Ovary (tissue), 9 donors: ENCODE results near the gene LMNTD2. TPM values are rescaled to one million over a fixed set of nuclear protein-coding genes. Genes with fewer than 3 reads are reported as not detected.

ENCODE experiments used
- DNase-seq, 5 donors: peaks; one replicate each; pipeline ENCODE4 v3.0.0-alpha.2; 2019 to 2020
- H3K27ac ChIP-seq, 2 donors: fragments of 200-600 bp; one replicate each; pipeline versions ENCODE4 v1.5.1 to v1.8.0; 2019 to 2022
- H3K27me3 ChIP-seq: fragments of 200-600 bp; one replicate; pipeline ENCODE4 v1.8.0; 2022
- H3K36me3 ChIP-seq: fragments of 200-600 bp; sonication (generic); one replicate; pipeline ENCODE4 v1.5.1; 2019
- H3K4me1 ChIP-seq: one replicate; pipeline ENCODE4 v1.8.1; 2013; ENCODE audit warnings: mild to moderate bottlenecking, moderate library complexity; ENCODE audit not compliant: insufficient read depth
- H3K4me3 ChIP-seq: fragments of 200-600 bp; sonication (generic); one replicate; pipeline ENCODE4 v1.5.1; 2017
- H3K9me3 ChIP-seq, 2 donors: fragments of 200-600 bp in 1 of 2; sonication (generic) in 1 of 2; one replicate each; pipeline versions ENCODE4 v1.5.1 to v1.8.1; 2013 to 2019; ENCODE audit warnings: mild to moderate bottlenecking in 1 of 2, moderate library complexity in 1 of 2
- CTCF ChIP-seq, 3 donors: fragments of 450-650 bp in 2 of 3; fragments of 200-600 bp in 1 of 3; IDR thresholded peaks; one replicate each; pipeline versions ENCODE4 v1.5.1 to v1.8.0; 2016 to 2022; ENCODE audit warnings: antibody characterized with exemption in 3 of 3, mild to moderate bottlenecking in 1 of 3
- EP300 ChIP-seq: sonication (generic); formaldehyde crosslinking; IDR thresholded peaks from one replicate; pipeline ENCODE4 v1.6.1; 2017; ENCODE audit warnings: antibody characterized with exemption
- POLR2A ChIP-seq: fragments of 450-650 bp; IDR thresholded peaks from one replicate; pipeline ENCODE4 v1.6.1; 2017; ENCODE audit warnings: antibody characterized with exemption, mild to moderate bottlenecking, moderate library complexity
- WGBS, 3 donors: extraction: QIAGEN DNeasy Blood & Tissue Kit in 1 of 3; methylation state at CpG; one replicate each; pipeline versions ENCODE4 v1.1.5 to v1.1.7; 2013 to 2017; 5-methylcytosine and 5-hydroxymethylcytosine counted together
- intact Hi-C, 4 donors: fragments of 100-400 bp; cut with DNase I; formaldehyde crosslinking; loops; one replicate each; pipeline versions ENCODE4 v1.11.0 to v1.15.1; 2022 to 2023
- polyA plus RNA-seq, 2 donors: library from polyadenylated mRNA; stranded (reverse); fragments of 200-250 nt in 1 of 2; fragments of 350-450 nt in 1 of 2; fragmentation: Illumina TruSeq in 1 of 2; extraction: RNeasy Lipid Tissue Mini Kit (QIAGEN cat#74804) in 1 of 2; gene quantifications; one replicate each; pipeline ENCODE4 v1.2.3, GENCODE V29; 2013 to 2014
- total RNA-seq, 7 donors: library from RNA; depleted of rRNA in 2 of 7; stranded (reverse); fragments of >200 nt in 2 of 7; fragmentation: NEBNext Ultra II Directional in 3 of 7; extraction: Animal tissue kit (Norgen Biotek cat#: 25700) in 3 of 7; gene quantifications; one replicate each; pipeline versions ENCODE4 v1.1.0 to v1.2.4, GENCODE V29; 2016 to 2023
- donor health status: DM: no; HTN: no; CAD: no; lungs with moderate emphysema.
- donor health status: DM: no; HTN: no; CAD: no.
- donor health status: Bipolar disorder and iron deficiency.
- donor health status: DM: yes; HTN: yes; CAD: no.
- donor health status: DM: no; HTN: no; CAD: no.
- donor health status: DM: yes; HTN: yes; CAD: no.

The LMNTD2 gene
- total and polyA plus RNA-seq, 9 donors: 0.70 to 7.6 (median 1.2) TPM; not detected in 1

- Histone ChIP-seq H3K27ac (no peak overlapping the region), H3K4me3 (no peak overlapping the region), H3K36me3 (no peaks in the 10 kb centered on the region), H3K9me3 (no peaks in the 10 kb centered on the region), H3K4me1 (peaks cover 1% of the 10 kb centered on the region), H3K27me3 (peaks cover 3% of the 10 kb centered on the region)
- no peak for DNase-seq
- 91 to 93% (median 93%) methylated on average over 25 of the region's 25 CpGs for WGBS, 3 donors
- TF ChIP-seq EP300: no peak
- intact Hi-C loops: loop anchor here in 2 of 4 donors (5.0 kb wide), 2 partner anchors 172 to 177 kb away; no protein-coding TSS in a partner anchor
Observed at GRCh38 chr11:550021-550745, 10.4 kb downstream of the LMNTD2 start.

- H3K27ac ChIP-seq: no peak overlapping the region
- no peaks in the 10 kb centered on the region for H3K36me3 ChIP-seq
- intact Hi-C loops: no loop called here
- WGBS, 3 donors: 86 to 89% (median 86%) methylated on average over 28 to 32 of the region's 32 CpGs
- TF ChIP-seq CTCF (IDR thresholded peaks at IDR 0.05) (no peak), POLR2A (no peak), EP300 (no peak)
- H3K4me1 ChIP-seq: no peaks in the 10 kb centered on the region
- H3K27me3 ChIP-seq: peaks cover 3% of the 10 kb centered on the region
- no peak for DNase-seq
- H3K4me3 ChIP-seq: no peak overlapping the region
- no peaks in the 10 kb centered on the region for H3K9me3 ChIP-seq
Observed at GRCh38 chr11:548700-549603, 11.6 kb downstream of the LMNTD2 start.

GRCh38 chr11:545171-545570, 15.4 kb downstream of the LMNTD2 start:
- no peaks in the 10 kb centered on the region for H3K9me3 ChIP-seq
- H3K4me3 ChIP-seq: no peak overlapping the region
- DNase-seq: peak in 1 of 5 donors; percentile 15
- intact Hi-C loops: no loop called here
- 79 to 90% (median 88%) methylated on average over 11 of the region's 11 CpGs for whole genome bisulfite sequencing, 3 donors
- TF ChIP-seq CTCF (IDR thresholded peaks at IDR 0.05) (no peak), EP300 (no peak), POLR2A (no peak)
- H3K27ac ChIP-seq: no peak overlapping the region
- H3K27me3 ChIP-seq: no peaks in the 10 kb centered on the region
- no peaks in the 10 kb centered on the region for H3K4me1 ChIP-seq
- no peaks in the 10 kb centered on the region for H3K36me3 ChIP-seq

GRCh38 chr11:544817-545166, 15.7 kb downstream of the LMNTD2 start:
- no peak for DNase-seq
- Histone ChIP-seq H3K27ac (no peak overlapping the region), H3K27me3 (no peaks in the 10 kb centered on the region), H3K4me3 (no peak overlapping the region), H3K36me3 (no peaks in the 10 kb centered on the region), H3K4me1 (no peaks in the 10 kb centered on the region), H3K9me3 (no peaks in the 10 kb centered on the region)
- intact Hi-C loops: no loop called here
- TF ChIP-seq POLR2A (no peak), EP300 (no peak), CTCF (IDR thresholded peaks at IDR 0.05) (no peak)
- 79 to 84% (median 81%) methylated on average over 5 of the region's 5 CpGs for WGBS, 3 donors
